Stimulated activated naive CD8-positive, alpha-beta T cell treated with anti-CD3 and anti-CD28 coated beads, Interleukin-15, Interleukin-2, amounts not matched to agents 100 U/mL and 50 U/mL, for 24 hours (primary cell): ENCODE data around the gene XKR3.
"Not testable (repeated sequence)": the region's sequence is repeated elsewhere in the genome, so short reads cannot be mapped to it uniquely, and the experiment has no call there.

ENCODE experiments used
- ATAC-seq: fragments of 150-1000 bp; cut with Tn5 transposase; one replicate; pipeline ENCODE4 v1.10.0; 2021
- DNase-seq: peaks from one replicate; pipeline ENCODE4 v3.0.0; 2021

XKR3 gene

DNA sequence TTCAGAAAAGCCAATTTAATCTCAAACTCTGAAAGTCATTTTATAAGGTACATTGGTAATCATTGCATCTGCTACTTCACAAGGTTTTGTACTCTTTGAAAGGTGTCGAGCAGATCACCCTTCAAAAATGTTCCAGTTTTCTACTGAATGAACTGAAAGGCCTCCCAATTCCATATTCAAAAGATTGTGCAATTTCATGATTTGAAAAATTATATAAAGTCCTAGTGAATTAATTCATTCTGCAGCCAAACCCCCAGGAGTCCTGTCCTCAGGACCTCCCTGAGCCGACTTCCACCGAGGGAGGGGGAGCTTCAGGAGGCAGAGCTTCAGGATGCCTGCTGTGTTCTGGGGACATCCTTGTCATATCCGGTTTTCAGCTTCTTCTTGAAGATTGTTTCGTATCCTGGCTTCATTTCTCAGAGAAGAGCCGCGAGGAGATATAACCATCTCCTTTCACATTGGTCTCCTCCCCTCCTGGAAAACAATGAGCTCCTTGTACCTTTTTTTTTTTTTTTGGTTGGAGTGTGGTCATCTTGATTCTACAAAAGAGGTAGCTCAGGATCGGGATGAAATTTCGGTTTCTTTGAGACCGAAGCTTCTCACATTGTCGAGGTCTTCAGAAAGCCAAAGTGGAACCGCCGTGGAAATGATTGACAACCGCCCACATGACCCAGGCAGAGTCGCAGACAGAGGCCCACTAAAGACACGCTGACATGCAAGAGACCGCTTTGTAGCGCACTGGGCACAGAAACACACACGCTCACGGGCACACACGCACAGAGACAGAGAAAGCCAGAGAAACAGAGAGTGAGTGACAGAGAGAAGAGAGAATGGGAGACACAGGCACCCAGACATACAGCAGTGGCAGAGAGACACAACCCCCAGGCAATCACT is 77.7 kb downstream of the XKR3 start:
- DNase-seq, ATAC-seq: not testable (repeated sequence)

DNA sequence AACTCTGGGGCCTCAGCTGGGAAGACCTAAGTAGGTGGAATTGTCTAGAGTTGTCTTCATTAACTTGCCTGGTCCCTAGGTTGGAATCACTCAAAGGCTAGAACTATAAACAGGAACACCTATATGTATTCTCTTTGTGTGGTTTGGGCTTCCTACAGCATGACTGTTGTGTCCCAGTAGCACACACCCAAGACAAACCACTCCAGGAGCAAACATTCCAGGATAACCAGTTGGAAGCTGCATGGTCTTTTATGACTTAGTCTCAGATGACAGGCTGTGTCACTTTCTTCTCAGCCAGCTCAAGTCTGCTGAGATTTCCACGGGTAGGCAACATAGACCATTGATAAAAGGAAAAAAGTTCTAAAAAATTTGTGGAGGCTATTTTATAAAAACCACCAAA is 90.9 kb downstream of the XKR3 start:
- not testable (repeated sequence) for ATAC-seq, DNase-seq
